Choroid plexus epithelial cell (primary cell): Measurements from ENCODE around the gene PRDM12.

ENCODE experiments used
- DNase-seq: peaks from one replicate; pipeline ENCODE4 v3.0.0-alpha.2; 2010; ENCODE audit warnings: low read depth
- H3K4me3 ChIP-seq: 2 replicates; pipeline ENCODE4 v1.5.1; 2011; ENCODE audit warnings: low read depth, mild to moderate bottlenecking, control low read depth, low read length, moderate library complexity
- TF ChIP-seq, protein P1 (sequence below): conservative IDR thresholded peaks from 2 replicates; pipeline ENCODE4 v1.5.1; 2011; ENCODE audit warnings: low read depth, mild to moderate bottlenecking, control low read depth, inconsistent platforms, low read length, moderate library complexity

Gene PRDM12

DNA sequence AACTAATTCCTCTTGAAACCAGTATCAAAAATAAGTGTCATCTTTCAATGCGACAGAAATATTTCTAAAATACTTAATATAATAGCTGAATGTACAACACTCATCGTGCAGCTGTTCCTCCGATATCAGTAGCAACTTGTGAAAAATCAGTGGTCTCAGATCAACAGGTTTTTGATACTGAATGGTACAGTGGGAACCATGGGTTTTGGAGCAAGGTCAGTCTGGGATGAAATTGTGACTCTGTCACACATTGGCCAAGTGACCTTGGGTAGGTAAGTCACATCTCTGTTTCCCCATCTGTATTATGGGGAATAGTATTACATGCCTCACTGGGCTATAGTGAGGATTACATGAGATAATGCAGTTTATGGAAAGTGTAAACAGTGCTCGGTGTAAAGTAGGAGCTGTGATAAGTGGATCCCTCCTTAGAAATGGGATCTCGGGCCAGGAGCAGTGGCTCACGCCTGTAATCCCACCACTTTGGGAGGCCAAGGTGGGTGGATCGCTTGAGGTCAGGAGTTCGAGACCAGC, 46.5 kb downstream of the PRDM12 start:
- TF ChIP-seq, protein P1, sequence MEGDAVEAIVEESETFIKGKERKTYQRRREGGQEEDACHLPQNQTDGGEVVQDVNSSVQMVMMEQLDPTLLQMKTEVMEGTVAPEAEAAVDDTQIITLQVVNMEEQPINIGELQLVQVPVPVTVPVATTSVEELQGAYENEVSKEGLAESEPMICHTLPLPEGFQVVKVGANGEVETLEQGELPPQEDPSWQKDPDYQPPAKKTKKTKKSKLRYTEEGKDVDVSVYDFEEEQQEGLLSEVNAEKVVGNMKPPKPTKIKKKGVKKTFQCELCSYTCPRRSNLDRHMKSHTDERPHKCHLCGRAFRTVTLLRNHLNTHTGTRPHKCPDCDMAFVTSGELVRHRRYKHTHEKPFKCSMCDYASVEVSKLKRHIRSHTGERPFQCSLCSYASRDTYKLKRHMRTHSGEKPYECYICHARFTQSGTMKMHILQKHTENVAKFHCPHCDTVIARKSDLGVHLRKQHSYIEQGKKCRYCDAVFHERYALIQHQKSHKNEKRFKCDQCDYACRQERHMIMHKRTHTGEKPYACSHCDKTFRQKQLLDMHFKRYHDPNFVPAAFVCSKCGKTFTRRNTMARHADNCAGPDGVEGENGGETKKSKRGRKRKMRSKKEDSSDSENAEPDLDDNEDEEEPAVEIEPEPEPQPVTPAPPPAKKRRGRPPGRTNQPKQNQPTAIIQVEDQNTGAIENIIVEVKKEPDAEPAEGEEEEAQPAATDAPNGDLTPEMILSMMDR, result no peak
- no peak overlapping the region for H3K4me3 ChIP-seq
- DNase-seq, result no peak

DNA sequence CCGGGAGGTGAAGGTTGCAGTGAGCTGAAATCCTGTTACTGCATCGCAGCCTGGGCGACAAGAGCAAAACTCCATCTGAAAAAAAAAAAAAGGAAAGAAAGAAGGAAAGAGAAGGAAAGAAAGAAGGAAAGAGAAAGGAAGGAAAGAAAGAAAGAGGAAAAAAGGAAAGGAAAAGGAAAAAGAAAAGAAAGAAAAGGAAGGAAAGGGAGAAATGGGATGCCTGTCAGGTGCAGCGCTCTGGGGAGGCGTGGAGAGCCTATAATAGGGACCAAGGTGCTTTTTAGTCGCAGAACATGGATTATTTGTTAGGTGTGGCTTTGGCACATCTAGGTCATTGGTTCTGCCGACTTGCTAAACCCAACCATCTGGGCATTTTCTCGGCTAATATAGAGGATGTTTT, 47.1 kb downstream of the PRDM12 start:
- DNase-seq, result no peak

DNA sequence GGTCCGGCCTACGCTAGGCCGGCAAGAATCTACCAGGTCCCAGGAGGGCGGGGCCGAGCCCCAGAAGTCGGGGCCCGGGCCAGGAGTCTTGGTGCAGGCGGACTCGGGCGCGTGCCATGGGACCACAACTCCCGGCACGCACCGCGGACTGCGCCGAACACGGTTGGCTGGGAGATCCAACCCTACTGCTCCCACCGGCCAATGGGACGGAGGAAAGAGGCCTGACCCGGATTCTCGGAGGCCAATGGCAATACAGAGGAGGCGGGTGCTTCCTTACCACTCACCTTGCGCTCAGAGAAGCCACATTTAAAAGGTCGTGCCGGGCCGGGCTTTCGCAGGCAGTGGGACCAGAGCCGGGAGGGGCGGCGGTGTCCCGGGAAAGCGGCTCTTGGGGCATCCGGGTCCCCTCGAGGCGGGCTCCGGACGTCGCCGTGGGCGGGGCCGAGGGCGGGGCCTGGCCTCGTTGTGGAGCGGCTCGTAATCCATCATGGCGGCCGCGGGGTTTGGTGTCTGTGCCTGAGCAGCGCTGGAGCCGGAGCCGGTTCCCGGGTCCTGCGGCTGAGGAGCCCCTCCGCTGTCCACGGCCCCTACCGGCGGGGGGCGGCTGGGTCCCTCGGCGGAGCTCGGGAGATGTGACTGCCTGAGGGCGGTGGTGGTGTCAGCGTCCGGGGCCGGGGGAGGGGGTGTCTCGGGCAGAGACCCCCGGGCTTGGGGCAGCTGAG, 48.3 kb downstream of the PRDM12 start:
- peak; percentile 99 for DNase-seq
- TF ChIP-seq, protein P1, result no peak
- H3K4me3 ChIP-seq, result peak overlapping the region; percentile 95

More for the DNA sequence above, 47.1 kb downstream of the PRDM12 start:
- TF ChIP-seq, protein P1, result no peak
- no peak overlapping the region for H3K4me3 ChIP-seq

DNA sequence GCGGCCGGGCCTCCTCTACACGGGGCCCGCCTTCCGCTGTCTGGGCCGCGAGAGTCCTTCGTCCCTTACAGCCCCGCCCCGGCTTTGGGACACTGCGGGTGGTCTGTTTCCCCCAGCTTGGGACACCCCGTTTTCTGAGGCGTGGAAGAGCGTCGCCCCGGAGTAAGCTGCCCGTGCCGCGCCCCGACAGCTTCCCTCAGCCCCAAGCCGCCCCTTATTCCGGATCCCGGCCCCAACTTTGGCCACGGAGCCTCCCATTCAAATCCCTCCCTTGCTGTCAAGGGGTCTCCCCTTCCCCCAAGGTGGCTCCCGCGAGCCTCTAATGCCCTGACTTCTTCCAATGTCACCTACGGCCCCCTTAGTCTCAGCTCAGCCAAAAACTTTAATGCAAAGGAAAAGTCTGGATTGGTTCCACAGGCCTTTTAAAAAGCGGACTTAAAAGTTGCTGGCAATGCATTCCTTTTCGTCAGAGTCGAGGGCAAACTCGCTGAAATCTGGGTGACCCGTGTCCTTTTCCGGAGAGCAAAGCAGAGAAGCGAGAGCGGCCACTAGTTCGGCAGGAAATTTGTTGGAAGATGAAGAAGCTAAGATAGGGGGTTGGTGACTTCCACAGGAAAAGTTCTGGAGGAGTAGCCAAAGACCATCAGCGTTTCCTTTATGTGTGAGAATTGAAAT, 49.0 kb downstream of the PRDM12 start:
- TF ChIP-seq, protein P1, result no peak
- DNase-seq, result peak; percentile 41
- H3K4me3 ChIP-seq, result peak overlapping the region; percentile 95

DNA sequence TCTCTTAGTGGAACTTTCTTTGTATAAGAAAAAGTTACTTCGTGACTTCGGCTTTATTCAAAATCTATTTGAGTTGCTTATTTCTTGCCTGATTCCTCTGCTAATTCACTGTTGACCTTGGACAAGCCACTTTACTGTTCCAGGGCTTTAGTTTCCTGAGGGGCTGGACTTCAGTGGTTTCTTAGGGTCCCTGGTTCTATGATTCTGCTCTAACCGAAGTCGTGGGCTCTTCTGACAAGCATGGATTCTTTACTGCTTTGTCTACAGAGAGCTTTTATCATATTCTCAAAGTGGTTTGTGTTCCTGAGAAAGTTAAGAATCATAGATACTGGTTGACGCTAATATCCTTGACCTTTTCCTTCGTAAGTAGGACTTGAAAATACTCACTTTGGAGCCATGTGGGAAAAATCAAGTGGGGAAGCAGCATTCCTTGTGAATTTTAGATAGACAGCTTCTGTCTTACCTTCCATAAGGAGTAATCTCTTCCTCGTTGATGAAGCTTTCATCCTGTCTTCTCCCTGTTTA, 50.3 kb downstream of the PRDM12 start:
- TF ChIP-seq, protein P1, result no peak
- peak overlapping the region; percentile 95 for H3K4me3 ChIP-seq
- DNase-seq, result no peak

DNA sequence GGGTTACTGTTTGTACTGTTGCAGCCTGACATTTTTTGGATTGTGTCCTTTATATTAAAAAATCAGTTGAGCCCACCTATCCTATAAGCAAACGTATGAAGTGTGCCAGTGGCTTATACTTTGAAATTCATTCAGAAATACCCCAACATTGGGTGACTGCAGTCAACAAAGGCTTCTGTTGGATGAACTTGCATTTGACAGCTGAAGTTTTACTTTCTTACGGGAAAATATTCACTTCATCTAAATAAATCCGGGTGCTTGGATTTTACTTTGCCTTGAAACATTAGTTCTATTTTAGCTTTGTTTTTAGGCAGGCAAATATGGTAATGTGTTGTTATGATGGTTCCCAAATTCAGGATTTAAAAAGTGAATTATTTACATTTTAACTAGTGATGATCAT, 50.9 kb downstream of the PRDM12 start:
- TF ChIP-seq, protein P1, result no peak
- H3K4me3 ChIP-seq, result peak overlapping the region; percentile 95
- DNase-seq, result no peak

DNA sequence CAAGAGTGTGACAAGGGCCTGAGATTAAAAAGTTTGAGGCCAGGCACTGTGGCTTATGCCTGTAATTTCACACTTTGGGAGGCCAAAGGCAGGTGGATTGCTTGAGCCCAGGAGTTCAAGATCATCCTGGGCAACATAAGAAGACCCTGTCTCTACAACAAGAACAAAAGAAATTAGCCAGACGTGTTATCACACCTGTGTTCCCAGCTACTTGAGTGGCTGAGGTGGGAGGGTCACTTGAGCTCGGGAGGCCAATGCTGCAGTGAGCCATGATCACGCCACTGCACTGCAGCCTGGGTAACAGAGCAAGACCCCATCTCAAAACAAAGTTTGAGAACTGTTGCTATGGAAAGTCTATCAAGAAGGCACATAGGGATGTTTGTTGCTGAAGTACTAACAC, 54.2 kb downstream of the PRDM12 start:
- TF ChIP-seq, protein P1, result no peak
- no peak for DNase-seq
- no peak overlapping the region for H3K4me3 ChIP-seq
